HG03342 (cell line): ENCODE data around the gene NAIF1.
"Not testable (repeated sequence)": the region's sequence is repeated elsewhere in the genome, so short reads cannot be mapped to it uniquely, and the experiment has no call there.

Experiments used
- ATAC-seq: cut with Tn5 transposase; IDR thresholded peaks from one replicate; pipeline ENCODE4 v1.9.1; 2021; ENCODE audit warnings: mild to moderate bottlenecking, moderate library complexity; ENCODE audit not compliant: unreplicated experiment

Gene NAIF1

DNA sequence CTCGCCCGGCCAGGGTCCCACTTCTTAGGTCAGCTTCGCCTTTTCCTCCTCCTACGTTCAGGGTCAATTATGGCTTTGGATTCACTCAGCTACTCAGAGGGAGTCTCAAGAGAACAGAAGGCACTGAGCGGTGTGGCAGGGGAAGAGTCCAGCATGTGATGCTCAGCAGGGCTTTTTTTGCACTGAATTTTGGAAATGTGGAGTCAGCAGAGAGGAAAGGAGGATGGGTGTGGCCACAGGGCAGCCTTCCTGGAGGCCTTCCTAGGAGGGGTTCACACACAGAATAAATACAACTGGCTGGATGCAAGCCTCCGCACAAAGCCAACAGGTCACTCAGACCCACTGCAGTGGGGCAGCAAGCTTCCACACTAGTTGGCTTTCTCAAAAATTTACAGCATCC, 4.8 kb downstream of the NAIF1 start:
- no peak for ATAC-seq

DNA sequence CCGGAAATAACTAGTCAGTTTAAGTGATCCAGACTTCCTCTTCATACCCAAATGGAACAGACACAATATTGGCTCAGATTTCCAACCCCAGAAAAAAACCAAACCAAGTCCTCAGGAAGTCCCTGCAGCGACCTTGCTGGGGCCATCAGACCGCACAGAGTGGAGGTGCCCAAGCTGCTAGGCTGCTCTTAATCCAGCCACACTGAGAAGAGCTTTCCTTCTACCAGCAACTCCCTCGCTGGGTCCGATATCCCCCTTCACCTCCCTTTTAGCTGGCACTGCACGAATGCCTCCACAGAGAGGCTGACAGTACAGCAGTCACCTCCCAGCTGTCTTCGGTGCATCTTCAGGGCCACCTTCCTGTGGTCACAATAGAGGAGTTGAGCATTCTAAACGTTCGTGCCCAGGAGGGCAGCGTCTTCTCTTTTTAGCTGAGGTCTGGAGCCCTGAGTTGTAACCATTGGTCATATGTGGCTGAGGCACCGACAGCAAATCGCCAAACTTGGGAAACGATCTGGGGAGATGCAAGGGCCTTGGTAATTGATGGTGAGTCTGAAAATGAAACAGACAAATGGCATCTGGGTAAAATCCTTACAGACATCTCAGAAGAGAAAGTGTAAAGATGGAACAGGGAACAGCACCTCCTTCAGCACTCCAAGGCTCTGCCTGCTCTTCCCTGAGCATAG, 5.7 kb downstream of the NAIF1 start:
- ATAC-seq = no peak

DNA sequence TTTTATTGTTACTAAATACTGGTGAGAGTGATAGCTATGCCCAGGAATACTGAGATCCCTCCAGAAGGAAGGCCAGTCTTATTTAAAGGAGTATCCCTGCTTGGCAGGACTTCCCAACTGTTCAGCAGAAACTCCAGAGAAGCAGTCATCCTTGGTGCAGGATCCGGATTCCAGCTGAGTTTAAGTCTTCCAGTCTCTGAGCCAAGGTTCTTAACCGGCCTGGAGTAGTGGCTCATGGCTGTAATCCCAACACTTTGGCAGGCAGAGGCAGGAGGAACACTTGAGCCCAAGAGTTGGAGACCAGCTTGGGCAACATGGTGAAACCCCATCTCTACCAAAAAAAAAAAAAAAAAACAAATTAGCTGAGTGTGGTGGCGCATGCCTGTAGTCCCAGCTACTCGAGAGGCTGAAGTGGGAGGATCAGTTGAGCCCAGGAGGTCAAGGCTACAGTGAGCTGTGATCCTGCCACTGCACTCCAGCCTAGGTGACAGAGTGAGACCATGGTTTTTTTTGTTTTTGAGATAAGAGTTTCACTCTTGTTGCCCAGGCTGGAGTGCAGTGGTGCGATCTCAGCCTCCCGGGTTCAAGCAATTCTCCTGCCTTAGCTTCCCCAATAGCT, 7.6 kb downstream of the NAIF1 start:
- ATAC-seq = no peak

DNA sequence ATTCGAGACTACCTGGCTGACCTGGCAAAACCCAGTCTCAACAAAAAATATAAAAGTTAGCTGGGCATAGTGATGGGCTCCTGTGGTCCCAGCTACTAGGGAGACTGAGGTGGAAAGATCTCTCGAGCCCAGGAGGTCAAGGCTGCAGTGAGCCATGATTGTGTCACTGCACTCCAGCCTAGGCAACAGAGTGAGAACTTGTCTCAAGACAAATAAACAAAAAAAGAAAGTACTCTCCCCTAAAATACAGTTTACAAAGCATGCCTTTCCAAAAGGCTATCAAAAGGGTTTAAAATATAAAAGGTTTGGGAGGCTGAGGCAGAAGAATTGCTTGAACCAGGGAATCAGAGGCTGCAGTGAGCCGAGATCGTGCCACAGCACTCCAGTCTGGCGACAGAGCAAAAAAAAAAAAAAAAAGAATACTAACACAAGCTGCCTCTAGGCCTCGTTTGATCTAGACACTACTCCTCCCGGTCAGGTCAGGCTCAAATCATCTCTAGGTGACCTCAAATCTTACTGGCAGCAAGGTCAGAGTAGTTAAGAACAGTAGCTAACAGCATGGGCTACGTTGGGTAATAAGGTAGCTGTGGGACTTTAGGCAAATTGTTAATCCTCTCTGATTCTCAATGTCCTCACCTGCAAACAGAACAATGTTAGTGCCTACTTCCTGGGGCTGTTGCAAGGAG, 9.3 kb downstream of the NAIF1 start:
- ATAC-seq = no peak

DNA sequence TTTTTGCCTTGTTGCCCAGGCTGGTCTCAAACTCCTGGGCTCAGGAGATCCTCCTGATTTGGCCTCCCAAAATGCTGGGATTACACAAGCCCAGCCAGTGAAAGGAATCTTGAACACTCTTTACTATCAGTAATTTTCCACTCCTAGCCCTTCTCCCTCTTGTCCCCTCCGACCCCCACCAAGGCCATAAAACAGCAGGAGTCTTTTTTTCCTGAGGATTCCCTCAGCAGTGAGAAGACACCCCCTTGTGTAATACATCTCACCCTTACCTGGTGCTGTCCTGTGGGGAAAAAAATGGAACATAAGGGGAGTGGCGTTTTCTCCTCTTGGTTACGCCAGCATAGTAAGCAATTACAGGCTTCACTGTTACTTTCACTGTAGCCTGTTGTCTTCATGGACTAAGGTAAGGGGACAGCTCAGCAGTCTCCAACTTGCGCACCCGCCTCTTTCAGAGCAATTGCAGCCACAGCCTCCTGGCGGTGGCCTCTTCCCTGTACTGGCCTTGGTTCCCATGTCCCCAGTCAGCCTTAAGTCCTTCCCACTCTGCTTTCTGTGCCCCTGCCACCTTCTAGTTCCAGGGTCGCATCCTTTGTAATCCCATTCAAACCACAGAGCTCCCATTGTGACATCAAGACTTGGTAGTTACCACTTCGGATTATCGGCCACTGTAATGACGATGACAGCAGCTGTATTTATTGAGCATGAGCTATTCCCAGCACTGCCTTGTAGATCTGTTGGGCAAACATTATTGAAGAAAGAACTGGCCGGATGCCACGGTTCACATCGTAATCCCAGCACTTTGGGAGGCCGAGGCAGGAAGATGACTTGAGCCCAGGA, 10.0 kb downstream of the NAIF1 start:
- ATAC-seq = no peak

DNA sequence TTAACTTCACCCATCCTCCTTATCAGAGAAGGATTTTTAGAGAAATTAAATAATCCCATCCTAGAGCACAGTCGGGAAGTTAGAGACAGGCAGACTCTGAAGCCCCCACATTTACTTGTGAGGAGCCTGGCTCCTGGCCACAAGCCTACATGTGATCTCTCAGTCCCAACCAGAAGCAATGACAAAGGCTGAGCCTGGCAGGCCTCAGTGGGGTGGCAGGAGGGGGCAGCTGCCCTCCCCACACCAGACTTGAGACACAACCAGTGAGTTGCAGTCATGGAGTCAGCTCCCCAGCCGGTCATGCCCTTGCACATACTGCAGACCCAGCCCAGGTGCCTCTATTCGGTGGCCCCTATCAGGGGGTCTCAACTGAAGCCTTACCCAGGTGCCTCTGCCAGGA, 11.0 kb downstream of the NAIF1 start:
- ATAC-seq = no peak

DNA sequence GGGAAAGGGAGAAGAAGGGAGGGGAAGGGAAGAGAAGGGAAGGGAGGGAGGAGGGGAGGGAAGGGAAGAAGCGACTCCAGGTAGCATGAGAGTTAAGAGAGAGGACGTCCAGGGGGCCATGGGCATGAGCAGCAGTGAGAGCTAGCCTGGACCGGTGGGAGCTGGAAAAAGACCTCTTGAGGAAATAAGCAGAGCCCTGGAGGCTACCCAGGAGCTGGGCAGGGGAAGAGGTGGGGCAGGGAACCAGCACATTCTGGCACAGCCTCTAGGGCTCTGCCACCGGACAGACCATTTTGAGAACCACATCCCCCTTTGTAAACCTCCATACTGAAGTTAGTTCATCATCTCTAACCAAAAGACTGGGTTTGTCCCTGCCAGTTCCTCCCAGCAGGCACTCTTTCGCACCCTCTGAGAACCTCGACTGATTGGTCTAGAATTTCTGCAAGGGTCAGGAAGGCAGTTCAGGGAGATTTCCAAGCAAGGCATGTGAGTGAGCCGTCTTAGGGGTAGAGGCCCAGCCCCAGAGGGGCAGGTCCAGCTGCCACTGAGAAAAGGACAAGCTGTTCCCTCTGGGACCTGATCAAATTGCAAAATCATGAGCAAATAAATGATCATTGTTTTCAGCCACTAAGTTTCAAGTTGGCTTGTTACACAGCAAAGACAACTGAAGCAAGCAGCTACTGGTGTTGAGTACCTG, 11.6 kb downstream of the NAIF1 start:
- ATAC-seq = no peak

DNA sequence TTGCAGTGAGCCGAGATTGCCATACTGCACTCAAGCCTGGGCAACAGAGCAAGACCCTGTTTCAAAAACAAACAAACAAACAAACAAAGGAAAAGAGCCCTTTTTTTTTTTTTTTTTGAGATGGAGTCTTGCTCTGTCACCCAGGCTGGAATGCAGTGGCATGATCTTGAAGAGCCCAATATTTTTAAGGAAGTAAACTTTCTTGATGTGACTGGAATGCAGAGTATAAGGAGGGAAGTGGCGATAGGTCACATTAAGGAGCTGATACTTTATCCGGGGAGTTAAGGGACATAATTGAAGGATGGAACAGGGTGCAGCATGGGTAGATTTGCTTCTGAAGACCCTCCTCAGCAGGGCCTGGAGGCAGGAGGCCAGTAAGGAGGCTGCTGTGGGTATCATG, 13.0 kb downstream of the NAIF1 start:
- ATAC-seq = no peak

DNA sequence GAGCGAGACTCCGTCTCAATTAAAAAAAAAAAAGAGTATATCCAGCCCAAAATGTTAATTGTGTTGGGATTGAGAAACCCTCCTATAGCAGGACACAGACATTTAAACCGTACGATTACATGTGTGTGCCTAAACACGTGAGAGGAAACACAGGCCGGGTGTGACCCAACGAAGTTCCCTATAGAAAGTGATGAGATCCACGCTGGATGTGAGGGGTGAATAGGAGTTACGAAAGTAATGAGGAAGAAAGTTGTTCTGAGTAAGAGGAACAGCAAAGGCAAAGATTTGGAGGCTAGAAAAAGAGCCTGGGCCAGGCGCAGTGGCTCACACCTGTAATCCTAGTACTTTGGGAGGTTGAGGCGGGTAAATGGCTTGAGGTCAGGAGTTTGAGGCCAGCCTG, 13.6 kb downstream of the NAIF1 start:
- no peak for ATAC-seq

DNA sequence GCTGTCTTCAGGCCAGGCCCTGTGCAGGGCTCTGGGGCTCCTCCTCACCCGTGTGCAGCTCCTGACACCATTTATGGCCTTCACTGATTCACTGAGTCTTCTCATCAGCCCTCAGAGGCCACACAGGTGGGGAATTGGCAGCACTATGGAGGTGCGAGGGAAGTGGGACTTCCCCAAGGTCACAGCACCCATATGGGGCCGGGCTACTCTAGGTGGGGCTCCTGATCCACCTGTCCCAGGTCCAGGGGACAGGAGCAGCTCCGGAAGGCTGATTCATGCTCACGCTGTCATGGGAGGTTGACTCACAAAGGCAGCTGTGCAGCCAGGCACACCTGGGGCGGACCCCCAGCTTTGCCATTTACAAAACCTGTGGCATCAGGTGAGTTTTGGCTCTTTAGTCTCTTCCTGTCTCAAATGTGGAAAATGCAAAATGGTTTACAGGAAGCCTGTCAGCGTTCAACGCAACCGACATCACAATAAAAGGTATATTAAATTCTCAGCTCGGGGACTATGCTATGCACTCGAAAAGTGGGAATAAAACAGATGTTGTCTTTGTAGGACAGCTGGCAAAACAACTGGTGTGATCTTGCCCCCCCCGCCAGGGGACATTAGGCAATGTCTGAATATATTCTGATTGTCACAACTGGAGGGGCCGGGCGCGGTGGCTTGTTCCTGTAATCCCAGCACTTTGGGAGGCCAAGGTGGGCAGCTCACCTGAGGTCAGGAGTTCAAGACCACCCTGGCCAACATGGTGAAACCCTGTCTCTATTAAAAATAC, 15.0 kb downstream of the NAIF1 start:
- ATAC-seq = no peak

DNA sequence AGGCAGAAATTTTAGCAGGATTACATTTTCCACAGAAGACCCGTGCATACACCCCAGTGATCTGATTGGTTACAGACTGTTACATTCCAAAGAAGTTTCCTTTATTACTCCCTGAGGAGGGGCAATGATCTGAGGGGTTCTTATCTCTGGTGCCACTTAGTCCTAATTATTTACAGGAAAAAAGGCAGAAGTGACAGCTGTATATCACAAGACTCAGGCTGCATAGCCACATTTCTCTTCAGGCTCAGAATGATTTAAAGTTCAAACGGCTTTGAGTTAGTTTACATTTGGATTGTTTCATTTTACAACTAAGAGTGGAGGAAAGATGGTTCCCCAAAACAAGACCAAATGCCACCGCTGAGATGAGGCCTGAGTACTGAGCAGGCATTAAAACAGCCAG, 17.3 kb downstream of the NAIF1 start:
- no peak for ATAC-seq

DNA sequence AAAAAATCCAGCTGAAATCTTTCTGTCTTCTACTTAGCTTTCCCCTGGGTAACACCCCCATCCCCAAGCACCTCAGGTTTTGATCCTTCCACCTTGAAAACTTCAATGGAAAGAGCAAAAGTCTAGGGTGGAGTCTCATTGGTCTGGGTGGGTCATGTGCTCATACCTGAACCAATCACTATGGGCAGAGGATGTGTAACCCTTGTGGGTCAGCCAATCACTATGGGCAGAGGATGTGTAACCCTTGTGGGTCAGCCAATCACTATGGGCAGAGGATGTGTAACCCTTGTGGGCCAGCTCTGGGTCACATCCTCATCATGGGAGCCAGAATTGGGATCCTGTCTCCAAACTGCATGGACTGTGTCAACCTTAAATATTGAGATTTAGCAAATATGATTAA, 18.5 kb downstream of the NAIF1 start:
- ATAC-seq = no peak

DNA sequence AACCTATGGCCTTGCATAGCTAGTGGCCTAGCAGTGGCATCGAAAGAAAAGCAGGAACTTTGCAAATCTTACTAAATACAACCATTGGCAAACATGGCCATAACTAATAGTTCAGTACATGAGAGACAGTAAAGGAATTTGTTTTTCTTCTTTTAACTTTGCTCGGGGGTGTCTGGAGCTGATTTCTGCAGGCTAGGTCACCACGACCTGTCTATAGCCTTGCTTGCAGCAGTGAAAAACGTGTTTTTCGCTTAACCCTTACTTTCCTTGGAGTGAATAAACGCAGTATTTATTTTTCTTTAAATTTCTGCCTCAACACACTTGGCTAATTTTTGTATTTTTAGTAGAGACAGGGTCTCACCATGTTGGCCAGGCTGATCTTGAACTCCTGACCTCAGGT, 19.9 kb downstream of the NAIF1 start:
- ATAC-seq = no peak

DNA sequence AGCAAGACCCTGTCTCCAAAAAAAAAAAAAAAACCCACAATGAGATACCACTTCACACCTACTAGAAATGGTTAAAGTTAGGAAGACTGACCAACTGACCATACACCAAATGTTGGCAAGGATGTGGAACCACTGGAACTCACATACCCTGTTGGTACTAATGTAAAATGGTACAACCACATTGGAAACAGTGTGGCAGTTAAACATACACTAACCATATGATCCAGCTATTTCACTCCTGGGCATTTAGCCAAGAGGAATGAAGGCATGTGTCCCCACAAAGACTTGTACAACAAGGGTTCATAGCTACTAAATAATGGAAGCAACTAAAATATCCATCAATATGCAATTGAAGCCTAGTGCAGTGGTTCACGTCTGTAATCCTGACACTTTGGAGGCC, 21.3 kb downstream of the NAIF1 start:
- ATAC-seq = no peak

DNA sequence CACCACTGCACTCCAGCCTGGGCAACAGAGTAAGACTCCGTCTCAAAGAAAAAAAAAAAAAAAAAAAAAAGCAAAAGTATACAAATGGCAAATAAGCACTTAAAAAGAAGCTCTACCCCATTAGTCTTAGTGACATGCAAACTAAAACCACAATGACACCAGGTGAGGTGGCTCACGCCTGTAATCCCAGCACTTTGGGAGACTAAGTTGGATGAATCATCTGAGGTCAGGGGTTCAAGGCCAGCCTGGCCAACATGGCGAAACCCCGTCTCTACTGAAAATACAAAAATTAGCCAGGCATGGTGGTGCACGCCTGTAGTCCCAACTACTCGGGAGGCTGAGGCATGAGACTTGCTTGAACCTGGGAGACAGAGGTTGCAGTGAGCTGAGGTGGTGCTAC, 21.7 kb downstream of the NAIF1 start:
- not testable (repeated sequence) for ATAC-seq

DNA sequence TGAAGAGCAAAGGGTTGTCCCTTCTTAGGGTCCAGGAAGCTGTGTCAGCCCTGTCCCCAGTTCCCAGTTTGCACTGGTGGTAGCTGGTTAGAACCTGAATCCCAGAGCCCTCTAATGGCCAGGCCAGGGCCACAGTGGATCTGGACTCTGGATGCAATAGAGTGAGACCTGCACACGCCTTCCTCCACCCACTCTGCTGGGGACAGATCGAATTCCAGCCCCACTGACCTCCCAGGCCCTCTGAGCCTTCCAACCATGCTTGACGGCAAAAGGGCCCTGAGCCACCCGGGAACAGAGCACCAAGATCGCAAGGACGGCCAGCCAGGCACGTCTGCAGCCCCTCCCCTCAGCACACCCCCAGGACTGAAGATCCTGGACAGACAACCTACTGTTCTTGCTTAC, 23.7 kb downstream of the NAIF1 start:
- ATAC-seq = no peak

DNA sequence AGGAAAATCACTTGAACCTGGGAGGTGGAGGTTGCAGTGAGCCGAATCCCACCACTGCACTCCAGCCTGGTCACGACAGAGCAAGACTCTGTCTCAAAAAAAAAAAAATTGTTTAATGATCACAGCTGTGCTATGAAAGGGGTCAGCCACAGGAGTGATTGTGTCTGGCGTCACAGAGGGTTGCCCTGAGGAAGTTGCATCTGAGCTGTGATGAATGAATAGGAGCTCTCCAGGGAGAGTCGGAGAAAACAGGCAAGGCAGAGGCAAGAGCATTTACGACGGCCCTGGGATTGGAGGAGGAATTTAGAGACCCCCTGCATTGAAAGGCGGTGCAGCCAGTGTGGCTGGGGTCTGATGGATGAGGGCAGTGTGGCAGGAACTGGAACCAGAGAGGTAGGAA, 25.1 kb downstream of the NAIF1 start:
- ATAC-seq = no peak

DNA sequence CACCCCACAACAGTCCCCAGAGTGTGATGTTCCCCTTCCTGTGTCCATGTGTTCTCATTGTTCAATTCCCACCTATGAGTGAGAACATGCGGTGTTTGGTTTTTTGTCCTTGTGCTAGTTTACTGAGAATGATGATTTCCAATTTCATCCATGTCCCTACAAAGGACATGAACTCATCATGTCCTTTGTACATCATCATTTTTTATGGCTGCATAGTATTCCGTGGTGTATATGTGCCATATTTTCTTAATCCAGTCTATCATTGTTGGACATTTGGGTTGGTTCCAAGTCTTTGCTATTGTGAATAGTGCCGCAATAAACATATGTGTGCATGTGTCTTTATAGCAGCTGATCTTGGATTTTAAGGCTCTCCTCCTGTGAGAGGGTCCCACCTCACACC, 26.3 kb downstream of the NAIF1 start:
- not testable (repeated sequence) for ATAC-seq

DNA sequence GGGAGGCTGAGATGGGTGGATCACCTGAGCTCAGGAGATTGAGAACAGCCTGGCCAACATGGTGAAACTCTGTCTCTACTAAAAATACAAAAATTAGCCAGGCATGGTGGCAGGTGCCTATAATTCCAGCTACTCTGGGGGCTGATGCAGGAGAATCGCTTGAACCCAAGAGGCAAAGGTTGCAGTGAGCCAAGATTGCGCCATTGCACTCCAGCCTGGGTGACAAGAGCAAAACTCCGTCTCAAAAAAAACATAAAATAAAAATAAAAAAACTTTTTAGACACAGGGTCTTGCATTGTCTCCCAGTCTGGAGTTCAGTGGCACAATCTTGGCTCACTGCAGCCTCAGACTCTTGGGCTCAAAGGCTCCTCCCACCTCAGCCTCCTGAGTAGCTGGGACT, 30.6 kb downstream of the NAIF1 start:
- not testable (repeated sequence) for ATAC-seq
